GM19324 (cell line): ENCODE measurements around the gene LY6G6D.

Experiments used
- ATAC-seq: cut with Tn5 transposase; IDR thresholded peaks from one replicate; pipeline ENCODE4 v1.9.1; 2021; ENCODE audit warnings: mild to moderate bottlenecking, moderate library complexity; ENCODE audit not compliant: unreplicated experiment, low FRiP score

Gene LY6G6D

DNA sequence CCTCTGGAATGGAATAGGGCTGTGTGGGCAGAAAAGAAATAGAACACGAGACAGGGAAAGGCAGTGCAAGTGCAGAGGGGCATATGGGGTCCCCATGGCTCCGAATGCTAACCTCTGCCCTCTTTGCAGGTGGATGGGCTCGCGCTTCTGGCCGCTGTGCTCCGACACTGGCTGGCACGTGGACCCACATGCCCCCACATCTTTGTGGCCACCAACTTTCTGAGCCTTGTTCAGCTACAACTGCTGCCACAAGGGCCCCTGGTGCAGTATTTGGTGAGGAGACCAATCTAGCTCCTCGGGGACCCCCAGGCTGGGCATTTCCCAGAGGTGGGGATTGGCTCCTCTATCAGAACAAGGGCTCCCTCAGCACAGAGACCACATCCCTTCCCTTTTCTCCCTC lies 46.2 kb downstream of the LY6G6D start:
- ATAC-seq, result no peak

DNA sequence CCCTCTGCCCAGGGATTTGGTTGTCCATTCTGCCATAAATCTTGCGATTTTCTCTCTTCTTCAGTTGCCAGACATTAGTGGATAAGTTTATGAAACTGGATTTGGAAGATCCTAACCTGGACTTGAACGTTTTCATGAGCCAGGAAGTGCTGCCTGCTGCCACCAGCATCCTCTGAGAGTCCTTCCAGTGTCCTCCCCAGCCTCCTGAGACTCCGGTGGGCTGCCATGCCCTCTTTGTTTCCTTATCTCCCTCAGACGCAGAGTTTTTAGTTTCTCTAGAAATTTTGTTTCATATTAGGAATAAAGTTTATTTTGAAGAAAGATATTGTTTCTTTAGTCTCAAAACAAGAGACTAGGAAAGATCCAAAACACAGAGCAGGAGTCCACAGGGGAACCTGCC lies 47.2 kb downstream of the LY6G6D start, which contains the start of gene SAPCD1:
Gene SAPCD1 (plus strand): TSS at position 301 of the 400 bp plus-strand sequence. CDS start 399 bp downstream, outside the sequence.
- no peak for ATAC-seq

DNA sequence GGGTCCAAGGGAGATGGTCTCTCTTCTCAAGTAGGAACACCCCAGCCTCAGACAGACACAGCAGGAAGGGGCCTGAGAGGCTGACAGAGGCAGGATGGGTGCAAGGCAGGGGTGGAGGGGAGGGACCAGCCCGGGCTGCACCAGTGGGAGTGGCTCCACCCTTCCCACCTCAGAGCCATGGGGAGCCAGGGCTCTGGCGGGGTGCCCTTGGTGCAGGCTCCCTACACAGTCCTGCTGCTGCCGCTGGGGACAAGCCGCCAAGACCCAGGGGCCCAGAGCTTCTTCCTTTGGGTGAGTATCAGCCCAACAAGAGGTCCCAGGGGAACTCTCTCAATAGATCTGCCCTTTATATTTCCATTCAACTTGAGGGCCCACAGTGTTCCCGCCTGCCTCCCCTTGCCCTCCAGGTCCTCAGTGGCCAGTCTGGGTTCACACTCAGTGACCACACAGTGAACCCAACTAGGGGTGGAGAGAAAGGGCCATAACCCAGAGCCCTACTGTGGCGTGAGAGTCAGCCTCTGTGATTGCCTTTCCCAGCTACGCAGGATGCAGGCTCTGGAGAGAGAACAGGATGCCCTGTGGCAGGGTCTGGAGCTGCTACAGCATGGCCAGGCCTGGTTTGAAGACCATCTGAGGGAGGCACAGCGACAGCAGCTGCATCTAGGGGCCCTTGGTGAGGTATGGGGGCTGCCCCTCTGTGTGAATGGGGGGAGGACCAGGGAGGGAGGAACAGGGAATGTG lies 47.9 kb downstream of the LY6G6D start:
- ATAC-seq, result no peak

DNA sequence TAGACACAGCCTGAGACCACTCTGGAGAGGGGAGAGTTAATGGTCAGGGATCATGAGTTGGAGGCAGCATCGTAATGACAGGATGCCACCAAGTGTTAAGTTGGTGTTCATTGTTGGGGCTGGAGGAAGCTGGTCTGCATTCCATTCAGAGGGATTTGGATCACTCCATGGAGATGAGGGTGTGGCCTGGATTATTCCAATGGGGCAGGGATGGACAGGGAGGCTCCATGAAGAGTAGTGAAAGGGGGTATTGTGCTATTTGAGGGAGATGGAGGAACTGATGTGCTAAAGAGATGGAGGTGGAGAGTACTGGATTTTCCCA lies 48.4 kb downstream of the LY6G6D start:
- no peak for ATAC-seq

DNA sequence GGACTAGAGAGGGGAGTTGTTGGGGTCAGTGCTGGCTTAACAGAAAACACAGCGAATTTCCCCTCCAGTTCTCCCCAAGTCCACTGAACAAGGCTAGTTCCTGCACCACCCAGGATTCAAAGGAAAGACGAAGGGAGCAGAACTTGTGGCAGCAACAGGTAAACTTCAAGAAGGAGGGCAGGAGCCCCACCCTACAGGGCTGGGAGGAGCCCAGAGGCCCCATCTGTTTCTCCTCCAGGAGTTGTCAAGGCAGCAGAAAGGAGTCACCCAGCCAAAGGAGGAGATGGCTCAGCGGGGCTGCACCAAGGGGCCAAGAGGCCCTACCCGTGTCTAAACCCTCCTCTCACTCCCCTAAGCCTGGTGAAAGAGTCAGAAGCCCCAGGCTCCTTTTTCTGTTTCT lies 49.0 kb downstream of the LY6G6D start:
- no peak for ATAC-seq

DNA sequence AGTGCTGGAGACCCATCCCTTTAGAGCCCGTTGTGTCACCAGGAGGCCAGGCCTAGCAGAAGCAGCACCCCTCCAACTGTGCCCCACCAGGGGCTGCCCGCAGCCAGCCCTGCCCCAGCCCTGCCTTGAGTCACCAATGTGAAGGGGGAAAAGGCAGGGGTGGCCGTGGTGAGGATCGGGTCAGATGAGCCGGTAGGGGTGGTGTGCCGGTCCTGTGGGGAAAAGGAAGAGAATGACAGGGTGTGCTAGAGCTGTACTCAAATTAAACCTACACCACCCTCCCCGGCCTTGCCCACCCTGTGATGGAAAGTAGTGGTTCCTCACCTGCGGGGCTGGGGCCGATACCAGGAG lies 50.4 kb downstream of the LY6G6D start:
- no peak for ATAC-seq

DNA sequence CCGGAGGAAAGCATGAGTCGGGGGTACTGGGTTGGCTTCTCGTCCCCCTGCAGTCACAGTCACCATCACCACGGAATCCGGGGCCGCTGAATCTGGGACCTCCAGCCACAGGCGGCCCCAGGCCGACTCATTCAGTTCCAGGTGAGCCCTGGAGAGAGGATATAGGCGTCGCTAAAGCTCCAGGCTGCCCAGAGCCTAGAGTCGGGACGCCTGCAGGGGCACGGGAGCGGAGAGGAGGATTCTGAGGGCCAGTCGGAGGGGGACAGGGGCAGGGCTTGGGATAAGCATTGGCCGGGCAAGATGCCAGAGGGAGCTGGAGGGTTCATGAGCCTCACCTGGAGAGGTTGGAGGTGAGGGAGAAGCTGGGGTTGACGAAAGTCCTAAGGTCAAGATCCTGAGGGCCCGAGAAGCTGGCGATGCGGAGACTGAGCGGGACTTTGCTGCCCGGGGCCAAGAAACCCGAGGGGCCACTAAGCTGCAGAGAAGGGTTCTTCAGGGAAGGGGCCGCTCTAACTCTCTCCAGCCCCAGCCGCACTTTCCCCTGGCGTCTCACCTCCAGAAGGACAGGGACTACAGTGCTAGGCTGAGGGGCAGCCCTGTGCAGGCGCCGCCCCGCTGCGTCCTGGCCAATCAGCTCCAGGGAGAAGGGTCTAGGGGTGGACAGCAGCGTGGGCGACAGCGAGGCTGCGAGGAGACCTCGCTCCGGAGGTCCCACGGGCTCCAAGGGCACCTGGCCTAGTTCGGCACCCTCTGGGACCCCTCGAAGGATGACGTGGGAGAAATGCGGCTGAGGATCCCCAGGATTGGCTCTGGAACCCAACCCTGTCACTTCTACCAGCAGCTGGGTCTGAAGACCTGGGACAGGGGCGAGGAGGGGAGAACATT lies 51.0 kb downstream of the LY6G6D start:
- ATAC-seq, result no peak

DNA sequence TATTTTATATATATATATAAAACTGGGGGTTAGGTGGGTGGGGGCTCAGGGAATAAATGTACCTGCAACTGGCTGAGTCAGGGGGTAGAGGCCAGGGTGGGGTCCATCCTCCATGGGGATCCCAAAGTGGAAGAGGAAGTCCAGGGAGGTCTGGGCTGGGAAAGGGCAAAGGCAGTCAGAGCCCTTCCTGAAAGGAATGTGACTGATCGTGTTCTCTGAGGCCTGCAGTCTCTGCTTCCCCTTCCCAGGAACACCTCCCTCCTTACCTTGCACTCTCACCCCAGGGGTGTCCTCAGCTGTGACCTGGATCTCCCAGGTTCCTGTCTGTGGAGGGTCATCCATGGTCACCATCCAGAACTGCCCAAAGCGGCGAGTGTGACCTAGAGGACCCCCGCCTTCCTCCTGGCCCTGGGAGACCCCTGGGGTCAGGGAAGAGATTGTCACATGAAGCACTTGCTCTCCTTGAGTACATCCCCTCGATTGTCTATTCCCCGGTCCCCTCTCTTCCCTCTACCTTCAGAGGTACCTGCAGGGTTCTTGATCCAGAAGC lies 52.0 kb downstream of the LY6G6D start:
- ATAC-seq, result no peak
